Left cardiac atrium (tissue), 4 donors: Measurements from ENCODE around the gene MARCHF7. TPM values are rescaled to one million over a fixed set of nuclear protein-coding genes. Genes with fewer than 3 reads are reported as not detected.
"Not testable (repeated sequence)": the region's sequence is repeated elsewhere in the genome, so short reads cannot be mapped to it uniquely, and the experiment has no call there.

Experiments used
- ATAC-seq, 2 donors: fragments of 200-7000 bp; cut with Tn5 transposase; one replicate each; pipeline ENCODE4 v1.9.1; 2020; ENCODE audit warnings: mild to moderate bottlenecking in 2 of 2, moderate library complexity in 2 of 2
- DNase-seq: peaks from one replicate; pipeline ENCODE4 v3.0.0-alpha.2; 2020
- intact Hi-C, 2 donors: fragments of 100-400 bp; cut with DNase I; formaldehyde crosslinking; loops; one replicate each; pipeline versions ENCODE4 v1.14.1 to v1.15.1; 2022 to 2023
- total RNA-seq, 2 donors: library from RNA; stranded (reverse); fragmentation: NEBNext Ultra II Directional; extraction: Animal tissue kit (Norgen Biotek cat#: 25700); gene quantifications; one replicate each; pipeline ENCODE4 v1.2.1, GENCODE V29; 2021
- donor health status: DM: no; HTN: yes; CAD: no.
- donor health status: DM: no; HTN: yes; CAD: no; lungs with severe emphysema.
- donor health status: DM: yes; HTN: yes; CAD: no.
- donor health status: Dilated cardiomyopathy.

The MARCHF7 gene
- total RNA-seq, 2 donors from 2014 or later = 59.9 to 75.4 TPM

DNA sequence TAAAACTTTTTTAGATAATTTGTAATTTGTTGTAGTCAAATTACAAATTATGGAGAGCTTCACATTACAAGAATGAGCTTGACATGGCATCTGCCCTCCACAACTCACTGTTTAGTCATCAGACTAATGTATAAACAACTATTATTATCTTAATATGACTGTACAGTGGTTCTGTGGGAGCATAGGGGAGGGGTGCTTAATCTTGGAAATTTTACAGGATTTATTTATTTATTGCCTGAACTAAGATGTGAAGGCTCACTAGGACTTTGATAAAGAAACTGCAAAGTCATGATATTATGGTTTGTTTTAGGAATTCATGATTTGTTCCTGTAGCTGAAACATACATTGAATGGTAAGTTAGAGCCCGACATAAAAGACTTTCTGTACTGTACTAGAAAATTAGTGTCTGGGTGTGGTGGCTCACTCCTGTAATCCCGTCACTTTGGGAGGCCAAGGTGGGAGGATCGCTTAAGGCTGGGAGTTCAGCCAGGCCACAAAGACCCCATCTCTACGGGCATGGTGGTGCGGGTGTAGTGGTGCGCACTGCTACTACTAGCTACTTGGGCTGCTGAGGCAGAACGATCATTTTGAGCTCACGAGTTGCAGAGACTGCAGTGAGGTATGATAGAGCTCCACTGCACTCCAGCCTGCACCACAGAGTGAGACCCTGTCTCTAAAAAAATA, 2.1 kb downstream of the MARCHF7 start:
- intact Hi-C loops = loop anchor here in 1 of 2 donors (10.0 kb wide), 1 partner anchor 100 kb away; the partner anchor contains the start of gene BAZ2B
- ATAC-seq = no peak
- DNase-seq = no peak

DNA sequence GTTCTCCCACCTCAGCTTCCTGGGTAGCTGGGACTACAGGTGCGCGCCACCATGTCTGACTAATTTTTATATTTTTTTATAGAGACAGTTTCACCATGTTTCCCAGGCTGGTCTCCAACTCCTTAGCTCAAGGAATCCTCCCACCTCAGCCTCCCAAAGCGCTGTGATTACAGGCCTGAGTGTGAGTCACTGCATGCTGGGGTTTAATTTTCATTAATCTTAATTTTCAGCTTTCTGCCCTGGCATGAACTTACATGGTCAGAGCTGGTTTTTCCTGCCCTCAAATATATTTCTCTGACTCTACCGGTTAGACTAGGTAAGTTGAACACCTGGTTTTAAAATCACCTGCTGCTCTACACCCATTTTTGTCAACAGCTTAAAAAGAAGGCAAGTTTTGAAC, 3.1 kb downstream of the MARCHF7 start:
- no peak for DNase-seq
- intact Hi-C loops = loop anchor here in 1 of 2 donors (10.0 kb wide), 1 partner anchor 101 kb away; the partner anchor contains the start of gene BAZ2B

DNA sequence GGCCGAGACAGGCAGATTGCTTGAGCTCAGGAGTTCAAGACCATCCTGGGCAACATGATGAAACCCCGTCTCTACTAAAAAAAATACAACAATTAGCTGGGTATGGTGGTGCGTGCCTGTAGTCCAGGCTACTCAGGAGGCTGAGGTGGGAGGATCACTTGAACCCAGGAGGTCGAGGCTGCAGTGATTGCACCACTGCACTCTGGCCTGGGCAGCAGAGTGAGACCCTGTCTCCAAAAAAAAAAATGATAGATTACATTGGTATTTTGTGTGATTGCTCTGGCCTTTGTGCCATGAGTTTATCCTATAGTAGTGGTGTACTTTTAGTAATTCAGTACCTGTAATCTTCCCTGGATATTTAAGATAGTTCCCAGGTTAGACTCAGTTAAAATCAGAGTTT, 4.1 kb downstream of the MARCHF7 start:
- not testable (repeated sequence) for ATAC-seq, DNase-seq
- intact Hi-C loops = loop anchor here in 1 of 2 donors (10.0 kb wide), 1 partner anchor 102 kb away; the partner anchor contains the start of gene BAZ2B

More for the DNA sequence above, 3.1 kb downstream of the MARCHF7 start:
- no peak for ATAC-seq

DNA sequence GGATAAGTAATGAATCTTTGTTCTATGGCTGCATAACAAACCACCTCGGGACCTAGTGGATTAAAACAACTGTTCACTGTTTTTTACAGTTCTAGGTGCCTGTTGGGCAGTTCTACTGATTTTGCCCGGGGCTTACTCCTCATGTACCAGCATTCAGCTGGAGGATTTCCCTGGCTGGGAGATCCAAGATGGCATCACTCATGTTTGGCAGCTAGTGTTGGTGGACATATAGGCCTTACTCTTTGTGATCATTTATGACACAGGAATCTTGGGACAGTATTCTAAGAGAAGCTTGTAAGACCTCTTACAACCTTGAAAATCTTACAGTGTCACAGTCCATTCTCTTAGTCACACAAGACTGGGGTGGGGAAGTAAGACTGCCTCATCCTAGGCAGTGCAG, 4.6 kb downstream of the MARCHF7 start:
- no peak for DNase-seq
- no peak for ATAC-seq
- intact Hi-C loops = loop anchor here in 1 of 2 donors (10.0 kb wide), 1 partner anchor 102 kb away; the partner anchor contains the start of gene BAZ2B

DNA sequence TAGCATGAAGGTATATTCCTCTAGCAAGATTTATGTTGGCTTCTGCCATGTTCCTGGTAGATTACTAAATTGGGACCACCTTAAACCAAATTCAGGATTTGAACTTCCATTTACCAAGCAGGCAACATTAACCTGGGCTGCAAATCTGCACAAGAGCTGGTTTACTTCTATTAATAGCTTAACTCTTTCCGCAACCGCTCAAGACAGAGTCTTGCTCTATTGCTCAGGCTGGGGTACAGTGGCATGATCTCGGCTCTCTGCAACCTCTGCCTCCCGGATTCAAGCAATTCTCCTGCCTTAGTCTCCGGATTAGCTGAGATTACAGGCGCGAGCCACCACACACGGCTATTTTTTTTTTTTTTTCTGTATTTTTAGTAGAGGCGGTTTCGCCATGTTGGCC, 8.4 kb downstream of the MARCHF7 start:
- ATAC-seq = no peak
- DNase-seq = no peak
- intact Hi-C loops = no loop called here

DNA sequence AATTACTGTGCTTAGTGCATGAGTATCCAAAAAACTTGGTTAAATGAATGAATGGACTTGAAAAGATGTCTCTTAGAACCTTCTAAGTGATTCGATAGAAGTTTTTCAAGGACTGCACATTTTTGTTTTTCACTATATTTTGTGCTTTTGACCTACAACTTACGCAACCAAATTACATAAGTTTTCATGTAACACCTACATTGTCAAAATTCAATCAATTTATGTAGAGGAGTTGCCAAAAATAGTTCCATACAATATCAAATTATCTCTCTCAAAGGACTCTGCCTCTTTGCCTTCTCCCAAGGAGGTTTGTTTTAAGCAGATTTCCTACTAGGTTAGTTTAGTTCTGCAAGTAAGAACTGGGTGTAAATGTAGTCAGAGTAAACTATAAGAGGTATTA, 10.3 kb downstream of the MARCHF7 start:
- DNase-seq = no peak
- intact Hi-C loops = no loop called here

DNA sequence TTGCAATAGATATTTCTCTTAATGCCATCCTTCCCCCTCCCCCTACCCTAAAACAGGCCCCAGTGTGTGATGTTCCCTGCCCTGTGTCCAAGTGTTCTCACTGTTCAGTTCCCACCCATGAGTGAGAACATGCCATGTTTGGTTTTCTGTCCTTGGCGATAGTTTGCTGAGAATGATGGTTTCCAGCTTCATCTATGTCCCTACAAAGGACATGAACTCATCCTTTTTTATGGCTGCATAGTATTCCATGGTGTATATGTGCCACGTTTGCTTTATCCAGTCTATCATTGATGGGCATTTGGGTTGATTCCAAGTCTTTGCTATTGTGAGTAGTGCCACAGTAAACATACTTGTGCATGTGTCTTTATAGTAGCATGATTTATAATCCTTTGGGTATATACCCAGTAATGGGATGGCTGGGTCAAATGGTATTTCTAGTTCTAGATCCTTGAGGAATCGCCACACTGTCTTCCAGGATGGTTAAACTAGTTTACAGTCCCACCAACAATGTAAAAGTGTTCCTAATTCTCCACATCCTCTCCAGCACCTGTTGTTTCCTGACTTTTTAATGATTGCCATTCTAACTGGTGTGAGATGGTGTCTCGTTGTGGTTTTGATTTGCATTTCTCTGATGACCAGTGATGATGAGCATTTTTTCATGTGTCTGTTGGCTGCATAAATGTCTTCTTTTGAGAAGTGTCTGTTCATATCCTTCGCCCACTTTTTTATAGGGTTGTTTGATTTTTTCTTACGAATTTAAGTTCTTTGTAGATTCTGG, 12.7 kb downstream of the MARCHF7 start:
- DNase-seq, ATAC-seq, intact Hi-C loops: not testable (repeated sequence)

More for the DNA sequence above, 10.3 kb downstream of the MARCHF7 start:
- ATAC-seq = no peak

DNA sequence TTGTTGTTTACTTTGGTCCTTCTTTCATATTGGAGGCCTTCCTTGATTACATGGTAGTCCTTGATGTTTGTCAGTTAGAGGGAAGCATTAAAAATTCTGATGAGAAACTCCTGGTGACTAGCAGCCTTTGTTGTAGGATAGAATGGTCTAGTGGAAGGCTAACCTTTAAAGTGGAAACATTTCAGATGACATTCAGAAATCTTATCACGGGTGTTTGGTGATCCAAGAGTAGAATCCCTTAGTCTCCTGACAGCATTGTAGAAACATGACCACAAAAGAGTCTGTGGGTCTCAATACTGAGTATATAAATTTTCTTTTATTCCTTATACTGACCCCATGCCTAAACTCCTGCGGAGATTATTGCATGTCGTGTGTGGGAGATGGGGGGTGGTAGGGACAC, 13.4 kb downstream of the MARCHF7 start:
- intact Hi-C loops = no loop called here
- ATAC-seq (peak; percentile 38 to 44), DNase-seq (no peak)

DNA sequence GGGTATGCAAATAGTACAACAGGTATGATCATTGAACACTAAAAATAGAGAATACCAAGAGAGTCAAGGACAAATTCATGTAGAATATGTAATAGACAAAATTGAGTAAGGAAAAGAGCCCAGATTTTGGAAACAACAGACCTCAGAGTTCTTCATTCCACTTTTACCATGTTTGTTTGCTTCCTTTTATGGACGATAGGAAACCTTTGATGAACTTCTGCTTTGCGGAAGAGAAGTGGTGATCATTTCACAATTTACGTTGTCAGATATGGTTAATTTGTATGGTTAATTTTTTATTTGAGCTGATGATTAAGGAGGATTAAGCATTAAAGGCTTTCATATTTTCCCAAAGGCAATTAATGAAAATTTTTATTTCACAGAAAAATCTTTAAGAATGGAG, 16.3 kb downstream of the MARCHF7 start:
- intact Hi-C loops = no loop called here
- ATAC-seq = no peak
- no peak for DNase-seq

DNA sequence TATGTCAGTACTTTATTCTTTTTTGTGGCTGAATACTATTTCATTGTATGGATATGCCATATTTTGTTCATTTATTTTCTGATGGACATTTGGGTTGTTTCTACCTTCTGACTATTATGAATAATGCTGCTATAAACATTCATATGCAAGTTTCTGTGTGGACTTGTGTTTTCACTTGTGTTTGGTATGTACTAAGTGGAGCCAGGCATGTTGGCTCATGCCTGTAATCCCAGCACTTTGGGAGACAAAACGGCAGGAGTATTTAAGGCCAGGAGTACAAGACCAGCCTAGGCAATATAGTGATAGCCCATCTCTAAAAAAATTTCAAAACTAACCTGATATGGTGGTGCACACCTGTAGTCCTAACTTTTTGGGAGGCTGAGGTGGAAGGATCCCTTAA, 23.3 kb downstream of the MARCHF7 start:
- no peak for ATAC-seq
- intact Hi-C loops = no loop called here
- DNase-seq = no peak

DNA sequence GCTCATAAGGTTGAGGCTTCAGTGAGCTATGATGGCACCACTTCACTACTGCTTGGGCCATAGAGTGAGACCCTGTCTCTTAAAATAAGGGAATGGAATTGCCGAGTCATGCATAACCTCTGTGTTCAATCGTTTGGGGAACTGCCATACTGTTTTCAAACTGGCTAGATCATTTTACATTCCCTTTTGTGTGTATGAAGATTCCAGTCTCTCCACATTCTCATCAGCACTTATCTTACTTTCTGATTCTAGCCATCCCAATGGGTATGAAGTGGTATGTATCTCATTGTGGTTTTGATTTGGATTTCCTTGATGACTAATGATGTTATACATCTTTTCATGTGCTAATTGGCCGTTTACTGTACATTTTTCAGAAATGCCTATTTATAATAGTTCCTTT, 23.7 kb downstream of the MARCHF7 start:
- ATAC-seq (no peak), DNase-seq (no peak)
- intact Hi-C loops = no loop called here

DNA sequence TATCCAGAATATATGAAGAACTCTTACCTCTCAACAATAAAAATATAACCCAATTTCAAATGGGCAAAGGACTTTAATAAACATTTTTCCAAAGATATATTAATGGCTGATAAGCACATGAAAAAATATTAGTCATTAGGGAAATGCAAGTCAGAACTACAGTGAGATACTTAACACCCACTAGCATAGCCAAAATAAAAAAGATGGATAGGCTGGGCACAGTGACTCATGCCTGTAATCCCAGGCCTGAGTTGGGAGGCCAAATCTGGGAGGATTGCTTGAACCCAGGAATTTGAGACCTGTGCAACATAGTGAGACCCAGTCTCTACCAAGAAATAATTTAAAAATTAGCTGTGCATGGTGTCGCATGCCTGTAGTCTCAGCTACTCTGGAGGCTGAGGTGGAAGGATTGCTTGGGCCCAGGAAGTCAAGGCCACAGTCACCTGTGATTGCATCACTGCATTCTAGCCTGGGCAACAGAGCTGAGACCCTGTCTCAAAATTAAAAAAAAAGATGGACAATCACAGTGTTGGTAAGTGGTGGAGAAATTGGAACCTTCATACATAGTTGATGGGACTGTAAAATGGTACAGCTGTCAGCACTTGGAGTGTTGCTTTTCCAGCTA, 25.1 kb downstream of the MARCHF7 start:
- DNase-seq = no peak
- peak in 1 of 2 donors; percentile 81 for ATAC-seq
- intact Hi-C loops = no loop called here

DNA sequence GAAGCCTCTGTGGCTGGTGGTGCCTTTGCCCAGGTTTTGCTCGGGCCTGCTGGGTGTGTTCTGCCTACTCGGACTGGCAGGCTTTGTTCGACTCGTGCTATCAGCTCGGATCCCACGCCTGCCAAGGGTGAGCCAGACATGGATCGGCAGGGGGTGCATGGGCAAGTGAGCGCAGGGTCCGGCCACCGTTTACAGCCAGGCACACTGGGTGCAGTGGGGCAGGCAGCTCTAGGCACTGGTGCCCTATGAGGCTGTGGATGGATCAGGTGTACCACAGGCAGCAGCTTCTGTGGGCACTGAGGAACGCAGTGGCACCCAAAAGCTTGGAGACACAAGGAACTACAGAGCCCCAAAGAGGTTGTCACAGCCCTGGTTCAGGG, 25.6 kb downstream of the MARCHF7 start:
- ATAC-seq (peak; percentile 41 to 63), DNase-seq (no peak)
- intact Hi-C loops = no loop called here

DNA sequence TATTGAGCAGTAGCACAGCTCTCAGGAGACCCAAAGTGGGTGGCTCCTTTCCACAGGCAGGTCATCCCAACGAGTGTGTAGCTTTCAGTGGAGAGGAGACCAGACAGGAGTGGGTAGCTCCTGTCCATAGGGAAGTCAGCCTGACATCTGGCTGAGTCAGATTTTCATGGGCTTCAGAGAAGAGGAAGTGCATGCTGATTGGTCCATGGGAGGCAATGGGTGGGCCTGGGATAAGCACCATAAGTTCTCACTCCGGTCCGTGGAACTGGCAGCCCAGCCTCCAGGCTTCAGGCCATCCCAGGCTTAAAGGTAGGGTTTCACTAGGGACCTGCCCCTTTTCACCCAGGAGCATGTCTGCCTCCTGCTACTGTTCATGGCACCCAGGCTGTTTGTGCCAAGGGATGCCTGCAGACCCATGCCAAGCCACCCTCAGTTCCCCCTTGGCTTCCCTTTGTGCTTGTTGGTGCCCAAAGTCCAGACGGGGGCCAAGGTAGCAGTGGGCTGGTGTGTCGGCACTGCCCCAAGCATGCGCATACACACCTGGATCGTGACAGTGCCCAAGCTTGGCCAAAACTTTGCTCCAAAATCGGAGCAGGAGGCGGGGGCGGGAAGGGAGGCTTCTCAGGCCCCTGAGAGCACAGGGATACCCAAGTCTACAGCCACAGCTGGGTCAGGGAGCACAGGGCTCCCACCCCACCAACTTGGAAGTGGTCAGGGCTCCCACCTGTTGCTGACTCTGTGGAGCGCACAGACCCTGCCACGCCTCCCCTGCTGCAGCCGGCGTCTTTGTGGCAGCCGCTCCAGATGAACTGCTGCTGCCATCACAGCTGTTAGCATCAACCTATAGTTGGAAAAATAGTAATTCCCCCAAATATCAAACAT, 26.4 kb downstream of the MARCHF7 start:
- ATAC-seq (peak; percentile 15 to 51), DNase-seq (no peak)
- intact Hi-C loops = no loop called here

DNA sequence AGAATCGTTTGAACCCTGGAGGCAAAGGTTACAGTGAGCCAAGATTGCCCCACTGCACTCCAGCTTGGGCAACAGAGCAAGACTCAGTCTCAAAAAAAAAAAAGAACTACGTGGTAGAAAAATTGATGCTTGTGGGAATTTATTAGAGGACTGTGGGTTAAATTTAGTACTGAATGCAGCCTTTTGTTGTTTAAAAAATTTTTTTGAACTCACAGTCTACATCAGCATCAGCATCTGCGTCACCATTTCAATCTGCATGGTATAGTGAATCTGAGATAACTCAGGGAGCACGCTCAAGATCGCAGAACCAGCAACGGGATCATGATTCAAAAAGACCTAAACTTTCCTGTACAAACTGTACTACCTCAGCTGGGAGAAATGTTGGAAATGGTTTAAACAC, 30.5 kb downstream of the MARCHF7 start:
- intact Hi-C loops = no loop called here
- ATAC-seq = no peak
- DNase-seq = no peak

DNA sequence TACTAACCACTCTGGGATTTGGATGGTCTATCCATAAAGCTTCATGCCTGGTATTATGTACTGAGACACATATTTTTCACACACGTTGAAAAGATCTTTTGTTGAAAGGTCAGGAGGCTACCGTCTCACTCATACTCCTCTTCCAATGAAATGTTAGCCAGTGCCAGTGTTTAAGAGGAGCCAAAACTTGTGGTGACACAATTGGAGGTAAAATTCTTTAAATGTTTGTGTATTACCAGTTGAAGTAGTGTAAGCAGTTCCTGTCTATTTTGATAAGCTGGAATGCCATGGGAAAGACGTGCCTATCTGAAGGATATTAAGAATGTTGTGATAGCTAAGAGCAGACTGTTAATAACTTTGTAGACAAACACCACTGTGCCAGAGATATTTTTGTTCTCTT, 32.1 kb downstream of the MARCHF7 start:
- intact Hi-C loops = no loop called here
- ATAC-seq (peak; percentile 83 to 85), DNase-seq (no peak)

DNA sequence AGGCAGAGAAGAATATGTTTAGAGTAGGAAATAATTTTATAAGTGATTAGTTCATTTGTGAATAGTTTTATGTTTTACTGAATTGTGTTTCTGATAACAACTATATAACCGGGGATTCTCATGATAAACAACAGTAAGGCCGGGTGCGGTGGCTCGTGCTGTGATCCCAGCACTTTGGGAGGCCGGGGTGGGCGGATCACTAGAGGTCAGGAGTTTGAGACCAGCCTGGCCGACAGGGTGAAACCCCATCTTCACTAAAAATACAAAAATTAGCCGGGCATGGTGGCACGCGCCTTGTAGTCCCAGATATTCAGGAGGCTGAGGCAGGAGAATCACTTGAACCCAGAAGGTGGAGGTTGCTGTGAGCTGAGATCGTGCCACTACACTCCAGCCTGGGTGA, 32.9 kb downstream of the MARCHF7 start:
- DNase-seq, intact Hi-C loops, ATAC-seq: not testable (repeated sequence)

DNA sequence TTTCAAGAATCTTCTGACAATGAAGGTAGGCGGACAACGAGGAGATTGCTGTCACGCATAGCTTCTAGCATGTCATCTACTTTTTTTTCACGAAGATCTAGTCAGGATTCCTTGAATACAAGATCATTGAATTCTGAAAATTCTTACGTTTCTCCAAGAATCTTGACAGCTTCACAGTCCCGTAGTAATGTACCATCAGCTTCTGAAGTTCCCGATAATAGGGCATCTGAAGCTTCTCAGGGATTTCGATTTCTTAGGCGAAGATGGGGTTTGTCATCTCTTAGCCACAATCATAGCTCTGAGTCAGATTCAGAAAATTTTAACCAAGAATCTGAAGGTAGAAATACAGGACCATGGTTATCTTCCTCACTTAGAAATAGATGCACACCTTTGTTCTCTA, 35.8 kb downstream of the MARCHF7 start:
- ATAC-seq = no peak
- intact Hi-C loops = no loop called here
- DNase-seq = no peak

DNA sequence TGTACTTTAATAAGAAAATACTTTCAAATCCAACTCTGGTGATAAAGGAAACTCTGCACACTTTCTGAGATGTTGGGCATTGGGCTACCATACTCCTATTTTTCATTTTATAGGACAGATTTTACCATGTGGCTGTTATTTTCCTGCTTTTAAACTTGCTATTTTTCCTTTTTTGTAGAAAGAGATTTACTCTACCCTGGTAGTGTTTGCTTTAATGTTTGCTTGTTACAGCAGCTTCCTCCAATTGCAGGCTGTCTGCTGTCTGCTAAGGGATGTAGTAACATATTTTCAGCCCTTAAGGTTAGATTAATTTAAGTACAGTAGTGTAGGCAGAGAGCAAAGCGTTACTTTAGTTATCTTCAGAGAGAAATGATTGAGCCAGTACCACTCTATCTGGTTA, 38.6 kb downstream of the MARCHF7 start:
- ATAC-seq = no peak
- no peak for DNase-seq
- intact Hi-C loops = no loop called here
